ENCODE measurements around the gene DPP10.

The DPP10 gene

DNA sequence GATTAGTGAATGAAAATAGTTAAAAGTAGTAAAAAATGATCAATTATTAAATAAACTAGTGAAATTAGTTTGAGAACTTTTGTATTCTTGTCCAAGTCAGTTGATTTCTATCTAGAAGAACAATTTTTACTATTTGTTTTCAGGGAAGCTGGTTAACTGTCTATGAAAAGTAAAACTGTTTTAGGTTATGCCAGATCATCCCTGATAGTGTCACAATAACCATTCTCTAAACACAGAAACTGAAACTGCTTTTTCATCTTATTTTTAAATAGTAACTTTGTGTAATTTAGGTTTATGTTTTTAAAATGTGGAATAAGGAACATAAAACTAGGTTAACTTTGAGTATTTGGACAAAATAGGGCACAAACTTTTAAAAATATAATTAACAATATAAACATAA is 1087.2 kb downstream of the DPP10 start:
- H3K27ac ChIP-seq, result no peak overlapping the region
- TF ChIP-seq, protein P1, sequence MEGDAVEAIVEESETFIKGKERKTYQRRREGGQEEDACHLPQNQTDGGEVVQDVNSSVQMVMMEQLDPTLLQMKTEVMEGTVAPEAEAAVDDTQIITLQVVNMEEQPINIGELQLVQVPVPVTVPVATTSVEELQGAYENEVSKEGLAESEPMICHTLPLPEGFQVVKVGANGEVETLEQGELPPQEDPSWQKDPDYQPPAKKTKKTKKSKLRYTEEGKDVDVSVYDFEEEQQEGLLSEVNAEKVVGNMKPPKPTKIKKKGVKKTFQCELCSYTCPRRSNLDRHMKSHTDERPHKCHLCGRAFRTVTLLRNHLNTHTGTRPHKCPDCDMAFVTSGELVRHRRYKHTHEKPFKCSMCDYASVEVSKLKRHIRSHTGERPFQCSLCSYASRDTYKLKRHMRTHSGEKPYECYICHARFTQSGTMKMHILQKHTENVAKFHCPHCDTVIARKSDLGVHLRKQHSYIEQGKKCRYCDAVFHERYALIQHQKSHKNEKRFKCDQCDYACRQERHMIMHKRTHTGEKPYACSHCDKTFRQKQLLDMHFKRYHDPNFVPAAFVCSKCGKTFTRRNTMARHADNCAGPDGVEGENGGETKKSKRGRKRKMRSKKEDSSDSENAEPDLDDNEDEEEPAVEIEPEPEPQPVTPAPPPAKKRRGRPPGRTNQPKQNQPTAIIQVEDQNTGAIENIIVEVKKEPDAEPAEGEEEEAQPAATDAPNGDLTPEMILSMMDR (conservative IDR thresholded peaks at IDR 0.05), result no peak
- no peak for TF ChIP-seq ZFX (IDR thresholded peaks at IDR 0.05)

DNA sequence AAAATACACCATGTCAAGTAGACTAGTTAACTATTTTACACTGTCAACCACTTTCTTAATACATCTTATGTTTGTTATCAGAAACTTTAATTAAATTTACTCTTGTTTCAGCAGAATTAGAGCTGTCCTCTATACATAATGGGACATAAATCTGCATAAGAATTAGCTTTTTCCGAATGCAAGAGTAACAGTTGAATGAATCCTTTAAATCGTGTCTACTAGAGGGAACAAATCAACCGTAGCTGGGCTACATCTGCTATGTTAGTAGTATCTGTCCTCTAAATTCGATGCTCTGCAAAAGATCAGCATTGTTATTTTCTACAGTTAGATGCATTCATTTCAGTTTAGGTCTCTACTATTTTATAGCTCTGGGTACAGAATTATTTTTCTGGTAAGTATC is 1090.6 kb downstream of the DPP10 start:
- TF ChIP-seq, protein P1 (conservative IDR thresholded peaks at IDR 0.05), result no peak
- TF ChIP-seq ZFX (IDR thresholded peaks at IDR 0.05), result no peak
- no peak overlapping the region for H3K27ac ChIP-seq

DNA sequence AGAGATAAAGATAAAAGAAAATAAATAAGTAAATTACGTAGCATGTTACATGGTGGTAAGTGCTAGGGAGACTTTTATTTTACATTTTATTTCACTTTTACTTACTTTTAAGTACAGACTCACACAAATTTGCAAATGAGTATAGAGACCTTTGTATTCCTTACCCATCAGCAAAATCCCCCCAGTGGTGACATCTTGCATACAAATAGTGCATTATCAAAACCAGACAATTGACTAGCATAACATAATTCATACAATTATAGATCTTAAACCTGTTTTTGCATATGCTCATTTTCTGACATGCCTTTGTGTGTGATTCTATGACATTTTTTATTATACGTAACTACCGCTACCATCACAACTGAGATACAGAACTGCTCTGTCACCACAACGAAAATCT is 1099.4 kb downstream of the DPP10 start:
- H3K27ac ChIP-seq, result no peak overlapping the region
- TF ChIP-seq, protein P1 (conservative IDR thresholded peaks at IDR 0.05), result no peak
- TF ChIP-seq ZFX (IDR thresholded peaks at IDR 0.05), result no peak

DNA sequence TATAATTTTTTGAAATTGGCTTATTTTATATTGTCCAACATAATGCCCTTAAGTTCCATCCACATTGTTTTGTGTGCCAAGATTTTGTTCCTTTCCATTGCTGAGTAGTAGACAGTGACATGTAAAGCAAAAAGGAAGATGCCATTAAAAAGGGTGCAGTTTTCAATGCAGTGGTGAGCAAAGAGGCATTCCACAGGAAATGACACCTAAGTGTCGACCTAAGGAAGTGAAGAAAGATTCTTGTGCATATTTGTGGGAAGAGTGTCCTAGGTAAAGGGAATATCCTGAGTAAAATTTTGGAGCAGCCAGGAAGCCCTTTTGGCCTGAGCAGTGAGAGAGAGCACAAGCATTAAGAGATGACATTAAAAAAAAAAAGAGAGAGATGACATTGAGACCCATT is 1099.9 kb downstream of the DPP10 start:
- H3K27ac ChIP-seq, result no peak overlapping the region
- no peak for TF ChIP-seq ZFX (IDR thresholded peaks at IDR 0.05)
- TF ChIP-seq, protein P1 (conservative IDR thresholded peaks at IDR 0.05), result no peak

DNA sequence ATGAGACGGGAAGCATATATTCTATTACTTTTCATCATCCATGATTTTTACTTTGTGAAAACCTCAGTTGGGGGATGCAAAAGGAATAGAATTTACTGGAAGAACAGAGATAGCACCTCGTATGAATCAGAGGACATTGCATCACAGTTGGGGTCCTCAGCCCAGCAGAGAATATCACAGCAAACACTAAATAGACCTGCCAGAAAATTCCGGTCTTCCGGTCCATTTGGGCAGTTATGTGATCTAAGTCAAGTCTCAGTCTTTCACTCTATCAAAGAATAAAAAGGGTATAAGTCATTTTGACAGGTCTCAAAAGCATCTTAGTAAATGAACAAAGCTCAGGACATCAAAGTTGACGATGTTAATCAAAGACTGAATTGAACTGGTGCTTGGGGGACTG is 1100.6 kb downstream of the DPP10 start:
- TF ChIP-seq, protein P1 (conservative IDR thresholded peaks at IDR 0.05), result no peak
- no peak overlapping the region for H3K27ac ChIP-seq

DNA sequence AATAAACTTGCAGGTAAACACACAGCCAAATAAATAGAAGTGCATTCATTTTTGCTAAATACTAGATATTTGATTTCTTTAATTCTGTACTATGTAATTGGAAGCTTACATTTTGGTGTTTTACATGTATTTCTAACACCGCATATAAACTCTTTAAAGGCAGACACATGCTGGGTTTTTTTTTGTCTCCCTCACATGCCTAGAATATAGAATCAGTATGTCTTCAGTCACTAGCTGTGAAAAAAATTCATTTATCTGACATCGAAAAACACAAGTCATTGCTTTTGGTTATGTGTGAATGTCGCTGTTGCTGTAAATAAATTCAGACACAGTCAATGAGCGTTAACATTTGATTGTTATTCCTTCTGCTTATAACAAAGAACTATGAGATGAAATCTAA is 1101.0 kb downstream of the DPP10 start:
- TF ChIP-seq ZFX (IDR thresholded peaks at IDR 0.05), result no peak
- TF ChIP-seq, protein P1 (conservative IDR thresholded peaks at IDR 0.05), result no peak
- H3K27ac ChIP-seq, result no peak overlapping the region

DNA sequence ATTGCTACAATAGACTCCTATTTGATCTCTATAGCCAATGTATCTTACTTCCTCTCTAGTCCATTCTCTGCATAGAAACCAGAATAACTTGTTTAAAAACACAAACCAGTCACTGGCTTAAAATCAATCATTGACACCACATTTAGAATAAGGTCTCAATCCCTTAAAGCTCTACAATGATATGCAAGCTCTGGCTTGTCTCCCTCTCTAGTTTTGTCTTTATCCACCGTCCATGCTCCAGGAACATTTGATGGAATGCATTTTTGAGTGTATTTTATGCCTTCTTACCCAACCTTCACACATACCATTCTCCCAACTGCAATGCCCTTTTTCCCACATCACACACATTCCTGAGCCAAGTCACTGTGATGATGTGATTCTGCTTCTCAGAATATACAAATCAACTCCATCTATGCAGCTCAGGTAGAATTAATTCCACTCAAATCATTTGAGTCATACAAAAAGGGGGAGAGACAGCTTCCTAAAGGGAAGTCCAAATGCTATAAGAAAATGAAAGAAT is 1107.2 kb downstream of the DPP10 start:
- no peak for TF ChIP-seq ZFX (IDR thresholded peaks at IDR 0.05)
- TF ChIP-seq, protein P1 (conservative IDR thresholded peaks at IDR 0.05), result no peak
- no peak overlapping the region for H3K27ac ChIP-seq

Data from C4-2B (cell line).